Measurements from ENCODE around the gene FHOD1. TPM values are rescaled to one million over a fixed set of nuclear protein-coding genes. Genes with fewer than 3 reads are reported as not detected.

FHOD1 gene
- total and polyA plus RNA-seq, 2 of the 13 experiments (the other 11 are each of a cell fraction or from before 2014, with no cell fraction given): 20.0 to 20.8 TPM

DNA sequence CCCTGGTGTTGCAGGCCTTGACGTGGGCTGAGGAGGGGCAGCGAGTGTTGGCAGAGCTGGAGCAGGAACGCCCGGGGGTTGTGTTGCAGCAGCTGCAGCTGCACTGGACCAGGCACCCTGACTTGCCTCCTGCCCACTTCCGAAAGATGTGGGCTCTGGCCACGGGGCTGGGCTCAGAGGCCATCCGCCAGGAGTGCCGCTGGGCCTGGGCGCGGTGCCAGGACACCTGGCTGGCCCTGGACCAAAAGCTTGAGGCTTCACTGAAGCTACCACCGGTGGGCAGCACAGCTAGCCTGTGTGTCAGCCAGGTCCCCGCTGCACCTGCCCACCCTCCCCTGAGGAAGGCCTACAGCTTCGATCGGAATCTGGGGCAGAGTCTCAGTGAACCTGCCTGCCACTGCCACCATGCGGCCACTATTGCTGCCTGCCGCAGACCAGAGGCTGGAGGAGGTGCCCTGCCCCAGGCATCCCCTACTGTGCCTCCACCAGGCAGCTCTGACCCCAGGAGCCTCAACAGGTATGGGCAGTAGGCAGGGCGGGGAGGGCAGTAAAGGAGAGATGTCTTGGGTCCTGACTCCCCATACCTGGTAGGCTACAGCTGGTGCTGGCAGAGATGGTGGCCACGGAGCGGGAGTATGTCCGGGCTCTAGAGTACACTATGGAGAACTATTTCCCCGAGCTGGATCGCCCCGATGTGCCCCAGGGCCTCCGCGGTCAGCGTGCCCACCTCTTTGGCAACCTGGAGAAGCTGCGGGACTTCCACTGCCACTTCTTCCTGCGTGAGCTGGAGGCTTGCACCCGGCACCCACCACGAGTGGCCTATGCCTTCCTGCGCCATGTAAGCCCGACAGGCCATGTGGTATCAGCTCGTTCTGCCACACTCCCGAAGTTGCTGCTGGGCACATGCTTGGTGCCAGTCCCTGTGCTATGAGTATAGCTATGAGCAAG, 37.7 kb upstream of the FHOD1 start (continued):
- TF ChIP-seq AKNA (CRISPR knock-in tag; IDR thresholded peaks at IDR 0.05; ENCODE audit: borderline replicate concordance) (no peak), FOXM1 (CRISPR knock-in tag; IDR thresholded peaks at IDR 0.05) (no peak), SNRNP70 (IDR thresholded peaks at IDR 0.05; ENCODE audit: low read depth, low read length) (no peak), ZNF124 (CRISPR knock-in tag; IDR thresholded peaks at IDR 0.05) (no peak), E2F5 (CRISPR knock-in tag; conservative IDR thresholded peaks at IDR 0.05) (no peak), RCOR2 (CRISPR knock-in tag; IDR thresholded peaks at IDR 0.05) (no peak), SOX6 (IDR thresholded peaks at IDR 0.05) (no peak), SOX6 (CRISPR knock-in tag; IDR thresholded peaks at IDR 0.05) (no peak), ETV6 (CRISPR knock-in tag; conservative IDR thresholded peaks at IDR 0.05) (no peak), ZNF10 (CRISPR knock-in tag; IDR thresholded peaks at IDR 0.05; ENCODE audit: borderline replicate concordance, low read depth) (no peak), ZNF562 (CRISPR knock-in tag; IDR thresholded peaks at IDR 0.05; ENCODE audit: borderline replicate concordance) (no peak), BCL6 (CRISPR knock-in tag; IDR thresholded peaks at IDR 0.05) (no peak), HNRNPLL (IDR thresholded peaks at IDR 0.05; ENCODE audit: low read depth, low read length, poor library complexity, severe bottlenecking) (no peak), ZNF615 (CRISPR knock-in tag; IDR thresholded peaks at IDR 0.05; ENCODE audit: borderline replicate concordance) (no peak), RFXAP (CRISPR knock-in tag; IDR thresholded peaks at IDR 0.05; ENCODE audit: borderline replicate concordance) (peak; percentile 36; the same call in 1 of the 2 replicates), ZNF3 (CRISPR knock-in tag; IDR thresholded peaks at IDR 0.05) (no peak), ZNF772 (CRISPR knock-in tag; IDR thresholded peaks at IDR 0.05) (no peak), SOX5 (CRISPR knock-in tag; IDR thresholded peaks at IDR 0.05; ENCODE audit: borderline replicate concordance) (no peak), ZNF569 (CRISPR knock-in tag; IDR thresholded peaks at IDR 0.05; ENCODE audit: borderline replicate concordance) (no peak)
- TF ChIP-seq, protein P1, sequence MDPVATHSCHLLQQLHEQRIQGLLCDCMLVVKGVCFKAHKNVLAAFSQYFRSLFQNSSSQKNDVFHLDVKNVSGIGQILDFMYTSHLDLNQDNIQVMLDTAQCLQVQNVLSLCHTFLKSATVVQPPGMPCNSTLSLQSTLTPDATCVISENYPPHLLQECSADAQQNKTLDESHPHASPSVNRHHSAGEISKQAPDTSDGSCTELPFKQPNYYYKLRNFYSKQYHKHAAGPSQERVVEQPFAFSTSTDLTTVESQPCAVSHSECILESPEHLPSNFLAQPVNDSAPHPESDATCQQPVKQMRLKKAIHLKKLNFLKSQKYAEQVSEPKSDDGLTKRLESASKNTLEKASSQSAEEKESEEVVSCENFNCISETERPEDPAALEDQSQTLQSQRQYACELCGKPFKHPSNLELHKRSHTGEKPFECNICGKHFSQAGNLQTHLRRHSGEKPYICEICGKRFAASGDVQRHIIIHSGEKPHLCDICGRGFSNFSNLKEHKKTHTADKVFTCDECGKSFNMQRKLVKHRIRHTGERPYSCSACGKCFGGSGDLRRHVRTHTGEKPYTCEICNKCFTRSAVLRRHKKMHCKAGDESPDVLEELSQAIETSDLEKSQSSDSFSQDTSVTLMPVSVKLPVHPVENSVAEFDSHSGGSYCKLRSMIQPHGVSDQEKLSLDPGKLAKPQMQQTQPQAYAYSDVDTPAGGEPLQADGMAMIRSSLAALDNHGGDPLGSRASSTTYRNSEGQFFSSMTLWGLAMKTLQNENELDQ (CRISPR knock-in tag; IDR thresholded peaks at IDR 0.05; ENCODE audit: borderline replicate concordance): no peak
- TF ChIP-seq, protein P2, sequence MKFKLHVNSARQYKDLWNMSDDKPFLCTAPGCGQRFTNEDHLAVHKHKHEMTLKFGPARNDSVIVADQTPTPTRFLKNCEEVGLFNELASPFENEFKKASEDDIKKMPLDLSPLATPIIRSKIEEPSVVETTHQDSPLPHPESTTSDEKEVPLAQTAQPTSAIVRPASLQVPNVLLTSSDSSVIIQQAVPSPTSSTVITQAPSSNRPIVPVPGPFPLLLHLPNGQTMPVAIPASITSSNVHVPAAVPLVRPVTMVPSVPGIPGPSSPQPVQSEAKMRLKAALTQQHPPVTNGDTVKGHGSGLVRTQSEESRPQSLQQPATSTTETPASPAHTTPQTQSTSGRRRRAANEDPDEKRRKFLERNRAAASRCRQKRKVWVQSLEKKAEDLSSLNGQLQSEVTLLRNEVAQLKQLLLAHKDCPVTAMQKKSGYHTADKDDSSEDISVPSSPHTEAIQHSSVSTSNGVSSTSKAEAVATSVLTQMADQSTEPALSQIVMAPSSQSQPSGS (CRISPR knock-in tag; IDR thresholded peaks at IDR 0.05): no peak
